Endothelial cell (in vitro differentiated cells): ENCODE results near the gene TMEM151A. TPM values are rescaled to one million over a fixed set of nuclear protein-coding genes. Genes with fewer than 3 reads are reported as not detected.
"Not testable (repeated sequence)": the region's sequence is repeated elsewhere in the genome, so short reads cannot be mapped to it uniquely, and the experiment has no call there.

Experiments used
- DNase-seq: peaks from one replicate; pipeline ENCODE4 v3.0.0; 2021; ENCODE audit warnings: low spot score
- H3K27ac Mint-ChIP-seq: one replicate; pipeline ENCODE4 v1.8.0; 2021; ENCODE audit warnings: mixed read lengths, inconsistent platforms; ENCODE audit not compliant: unreplicated experiment
- H3K27me3 Mint-ChIP-seq: one replicate; pipeline ENCODE4 v1.8.0; 2021; ENCODE audit warnings: mild to moderate bottlenecking, moderate library complexity, mixed read lengths, inconsistent platforms; ENCODE audit not compliant: unreplicated experiment
- H3K36me3 Mint-ChIP-seq: one replicate; pipeline ENCODE4 v1.8.0; 2021; ENCODE audit warnings: mild to moderate bottlenecking, low read depth, mixed read lengths, inconsistent platforms; ENCODE audit not compliant: unreplicated experiment
- H3K4me1 Mint-ChIP-seq: one replicate; pipeline ENCODE4 v1.8.0; 2021; ENCODE audit warnings: mild to moderate bottlenecking, mixed read lengths, inconsistent platforms; ENCODE audit not compliant: unreplicated experiment
- H3K4me3 Mint-ChIP-seq: one replicate; pipeline ENCODE4 v1.8.0; 2021; ENCODE audit warnings: mild to moderate bottlenecking, mixed read lengths, inconsistent platforms; ENCODE audit not compliant: unreplicated experiment
- H3K9me3 Mint-ChIP-seq: one replicate; pipeline ENCODE4 v1.8.0; 2021; ENCODE audit warnings: mixed read lengths, inconsistent platforms; ENCODE audit not compliant: unreplicated experiment
- CTCF ChIP-seq: fragments of 200-600 bp; sonication (generic); IDR thresholded peaks from one replicate; pipeline ENCODE4 v1.5.0; 2021; ENCODE audit warnings: antibody characterized with exemption; ENCODE audit not compliant: unreplicated experiment
- total RNA-seq: library from RNA; stranded (reverse); fragmentation: NEBNext Ultra II Directional; extraction: Animal tissue kit (Norgen Biotek cat#: 25700); gene quantifications from one replicate; pipeline ENCODE4 v1.2.1, GENCODE V29; 2021; ENCODE audit not compliant: unreplicated experiment

TMEM151A gene
- total RNA-seq, 1 donor from 2014 or later = not detected

DNA sequence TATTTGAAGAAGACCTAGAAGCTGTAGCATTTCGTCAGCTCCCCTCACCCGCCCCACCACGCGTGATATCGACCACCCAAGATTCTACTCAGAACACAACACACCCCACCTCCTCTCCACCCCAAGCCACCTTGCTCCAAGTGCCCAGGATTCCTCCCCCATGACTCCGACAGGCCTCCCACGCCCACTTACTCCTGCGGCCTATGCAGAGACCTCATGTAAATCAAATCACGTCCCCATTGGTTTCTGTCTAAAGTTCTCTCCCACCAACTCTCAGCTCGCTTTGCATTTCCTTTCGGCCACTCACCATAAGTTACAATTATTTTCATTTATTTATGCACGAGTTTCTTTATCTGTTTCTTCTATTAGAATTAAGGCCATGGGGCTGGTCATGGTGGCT lies 11.0 kb downstream of the TMEM151A start:
- H3K27ac Mint-ChIP-seq = no peak overlapping the region
- H3K4me3 Mint-ChIP-seq = no peak overlapping the region
- no peak for TF ChIP-seq CTCF
- H3K36me3 Mint-ChIP-seq = no peaks in the 10 kb centered on the region
- H3K27me3 Mint-ChIP-seq = no peaks in the 10 kb centered on the region
- H3K4me1 Mint-ChIP-seq = no peaks in the 10 kb centered on the region
- DNase-seq = no peak
- H3K9me3 Mint-ChIP-seq = no peaks in the 10 kb centered on the region

DNA sequence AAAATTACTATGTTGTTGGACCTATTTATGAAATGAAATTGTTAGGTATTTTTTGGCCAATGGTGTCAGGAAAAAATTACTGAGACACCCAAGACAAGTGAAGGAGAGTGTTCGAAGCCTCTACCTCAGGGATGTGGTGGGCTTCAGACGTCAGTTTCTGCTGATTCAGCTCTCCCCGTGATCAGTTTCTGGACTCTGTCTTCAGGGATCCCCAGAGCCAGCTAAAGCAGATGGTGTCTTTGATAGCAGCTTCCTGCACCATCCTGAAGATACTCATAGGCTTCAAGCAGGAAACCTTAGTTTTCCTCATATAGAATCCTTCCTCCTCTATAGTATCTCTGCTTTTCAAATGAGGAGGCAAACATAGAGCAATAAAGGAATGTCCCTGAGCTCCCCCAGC lies 17.8 kb downstream of the TMEM151A start:
- no peak for TF ChIP-seq CTCF
- no peak overlapping the region for H3K27ac Mint-ChIP-seq
- no peak for DNase-seq
- H3K9me3 Mint-ChIP-seq = no peaks in the 10 kb centered on the region
- peaks cover 13% of the 10 kb centered on the region for H3K4me1 Mint-ChIP-seq
- no peak overlapping the region for H3K4me3 Mint-ChIP-seq
- H3K27me3 Mint-ChIP-seq = peaks cover 16% of the 10 kb centered on the region
- H3K36me3 Mint-ChIP-seq = no peaks in the 10 kb centered on the region

DNA sequence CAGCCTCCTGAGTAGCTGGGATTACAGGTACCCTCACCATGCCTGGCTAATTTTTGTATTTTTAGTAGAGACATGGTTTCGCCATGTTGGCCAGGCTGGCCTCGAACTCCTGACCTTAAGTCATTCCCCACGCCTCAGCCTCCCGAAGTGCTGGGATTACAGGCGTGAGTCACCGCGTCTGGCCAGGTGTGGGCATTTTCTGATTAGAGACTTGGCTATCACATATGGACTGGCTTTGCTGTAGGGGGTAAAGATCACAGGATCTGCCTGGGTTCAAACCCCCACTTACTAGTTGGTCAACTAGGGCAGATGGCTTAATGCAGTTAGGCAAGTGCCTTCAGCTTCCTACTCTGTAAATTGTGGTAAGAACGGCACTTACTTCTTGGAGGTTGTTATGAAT lies 18.6 kb downstream of the TMEM151A start:
- DNase-seq = no peak
- H3K27me3 Mint-ChIP-seq = peaks cover 21% of the 10 kb centered on the region
- TF ChIP-seq CTCF = no peak
- H3K36me3 Mint-ChIP-seq = peaks cover 3% of the 10 kb centered on the region
- peaks cover 17% of the 10 kb centered on the region for H3K4me1 Mint-ChIP-seq
- H3K4me3 Mint-ChIP-seq = no peak overlapping the region
- H3K9me3 Mint-ChIP-seq = no peaks in the 10 kb centered on the region
- no peak overlapping the region for H3K27ac Mint-ChIP-seq

GRCh38 chr11:66310803-66311440 lies 19.2 kb downstream of the TMEM151A start:
- not testable (repeated sequence) for H3K4me3 Mint-ChIP-seq, DNase-seq, H3K27ac Mint-ChIP-seq, H3K9me3 Mint-ChIP-seq, H3K36me3 Mint-ChIP-seq
- peaks cover 23% of the 10 kb centered on the region for H3K27me3 Mint-ChIP-seq
- peaks cover 18% of the 10 kb centered on the region for H3K4me1 Mint-ChIP-seq

GRCh38 chr11:66311470-66311964 lies 19.8 kb downstream of the TMEM151A start:
- Mint-ChIP-seq H3K9me3 (no peaks in the 10 kb centered on the region), H3K4me3 (peak overlapping the region; percentile 95), H3K27me3 (peaks cover 23% of the 10 kb centered on the region), H3K27ac (peak overlapping the region; percentile 82), H3K4me1 (peaks cover 18% of the 10 kb centered on the region), H3K36me3 (peaks cover 5% of the 10 kb centered on the region)
- no peak for TF ChIP-seq CTCF
- no peak for DNase-seq
